Neural progenitor cell (in vitro differentiated cells): Measurements from ENCODE around the gene RNU4-1.

ENCODE experiments used
- EZH2 ChIP-seq: fragments of 200-600 bp; sonication (generic); IDR thresholded peaks from 2 replicates; pipeline ENCODE4 v1.6.1; 2017; ENCODE audit warnings: antibody characterized with exemption, mild to moderate bottlenecking, moderate library complexity
- TF ChIP-seq, protein P1 (sequence below): fragments of 200-600 bp; sonication (generic); IDR thresholded peaks from 2 replicates; pipeline ENCODE4 v1.5.1; 2017; ENCODE audit warnings: antibody characterized with exemption, mild to moderate bottlenecking

DNA sequence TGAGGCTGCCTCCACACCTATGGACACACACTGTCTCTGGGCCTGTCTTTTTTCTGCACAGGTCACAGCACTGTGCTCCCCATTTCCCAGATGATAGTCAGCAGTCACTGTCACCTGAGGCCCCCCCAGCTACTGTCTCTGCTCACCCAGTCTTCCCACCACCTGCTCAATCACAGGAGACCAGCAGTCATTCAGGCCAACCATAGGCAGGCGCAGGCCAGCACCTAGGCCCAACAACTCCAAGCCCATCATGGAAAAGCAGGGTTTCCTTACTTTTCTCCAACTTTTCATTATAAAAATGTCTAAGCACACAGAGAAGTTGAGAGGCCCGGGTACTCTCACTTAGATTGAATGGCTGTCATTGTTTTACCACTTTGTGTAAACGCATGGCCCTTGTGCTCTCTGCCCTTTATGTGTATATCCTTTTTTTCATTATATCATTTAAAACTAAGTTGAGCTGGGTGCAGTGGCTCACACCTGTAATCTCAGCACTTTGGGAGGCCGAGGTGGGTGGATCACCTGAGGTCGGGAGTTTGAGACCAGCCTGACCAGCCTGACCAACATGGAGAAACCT, 34.6 kb downstream of the RNU4-1 start:
- TF ChIP-seq, protein P1, sequence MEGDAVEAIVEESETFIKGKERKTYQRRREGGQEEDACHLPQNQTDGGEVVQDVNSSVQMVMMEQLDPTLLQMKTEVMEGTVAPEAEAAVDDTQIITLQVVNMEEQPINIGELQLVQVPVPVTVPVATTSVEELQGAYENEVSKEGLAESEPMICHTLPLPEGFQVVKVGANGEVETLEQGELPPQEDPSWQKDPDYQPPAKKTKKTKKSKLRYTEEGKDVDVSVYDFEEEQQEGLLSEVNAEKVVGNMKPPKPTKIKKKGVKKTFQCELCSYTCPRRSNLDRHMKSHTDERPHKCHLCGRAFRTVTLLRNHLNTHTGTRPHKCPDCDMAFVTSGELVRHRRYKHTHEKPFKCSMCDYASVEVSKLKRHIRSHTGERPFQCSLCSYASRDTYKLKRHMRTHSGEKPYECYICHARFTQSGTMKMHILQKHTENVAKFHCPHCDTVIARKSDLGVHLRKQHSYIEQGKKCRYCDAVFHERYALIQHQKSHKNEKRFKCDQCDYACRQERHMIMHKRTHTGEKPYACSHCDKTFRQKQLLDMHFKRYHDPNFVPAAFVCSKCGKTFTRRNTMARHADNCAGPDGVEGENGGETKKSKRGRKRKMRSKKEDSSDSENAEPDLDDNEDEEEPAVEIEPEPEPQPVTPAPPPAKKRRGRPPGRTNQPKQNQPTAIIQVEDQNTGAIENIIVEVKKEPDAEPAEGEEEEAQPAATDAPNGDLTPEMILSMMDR, result no peak
- TF ChIP-seq EZH2, result no peak
